Activated B cell treated with CpG ODN at 0.5 μM for 24 hours (primary cell): Measurements from ENCODE around the gene PRKCH. TPM values are rescaled to one million over a fixed set of nuclear protein-coding genes. Genes with fewer than 3 reads are reported as not detected.

Source experiments
- ATAC-seq: fragments of 200-7000 bp; cut with Tn5 transposase; one replicate; pipeline ENCODE4 v1.10.0; 2021; ENCODE audit warnings: low read depth, mild to moderate bottlenecking, moderate library complexity
- CTCF ChIA-PET: fragments of 350-600 bp; sonication (Branson Sonifier 250); formaldehyde crosslinking; loops from one replicate; lab custom pipeline; 2021; ENCODE audit warnings: antibody characterized with exemption; lab: Charles Lee
- POLR2A ChIA-PET: fragments of 350-600 bp; sonication (Branson Sonifier 250); formaldehyde crosslinking; loops from one replicate; lab custom pipeline; 2021; ENCODE audit warnings: antibody characterized with exemption; lab: Charles Lee
- DNase-seq: peaks from one replicate; pipeline ENCODE4 v3.0.0; 2022
- H3K27ac Mint-ChIP-seq: one replicate; pipeline ENCODE4 v1.8.0; 2020; ENCODE audit warnings: mixed read lengths
- H3K27me3 Mint-ChIP-seq: one replicate; pipeline ENCODE4 v1.8.0; 2021; ENCODE audit warnings: mixed read lengths
- H3K36me3 Mint-ChIP-seq: one replicate; pipeline ENCODE4 v1.8.0; 2021; ENCODE audit warnings: low read depth, mixed read lengths
- H3K4me1 Mint-ChIP-seq: one replicate; pipeline ENCODE4 v1.8.0; 2021; ENCODE audit warnings: mixed read lengths
- H3K4me3 Mint-ChIP-seq: one replicate; pipeline ENCODE4 v1.8.0; 2020; ENCODE audit warnings: mild to moderate bottlenecking, mixed read lengths
- H3K9me3 Mint-ChIP-seq: one replicate; pipeline ENCODE4 v1.8.0; 2020; ENCODE audit warnings: mixed read lengths
- intact Hi-C: fragments of 100-400 bp; cut with micrococcal nuclease; formaldehyde crosslinking; loops from one replicate; pipeline ENCODE4 v1.15.1; 2024
- total RNA-seq: library from RNA; stranded (reverse); gene quantifications from 2 replicates; pipeline ENCODE4 v1.2.3, GENCODE V29; 2022
- TF ChIP-seq, protein P1 (sequence below): fragments of 200-600 bp; IDR thresholded peaks from one replicate; pipeline ENCODE4 v1.8.0; 2022; ENCODE audit warnings: antibody characterized with exemption, mild to moderate bottlenecking

Gene PRKCH
- total RNA-seq, 1 donor from 2014 or later = 4.6 TPM

DNA sequence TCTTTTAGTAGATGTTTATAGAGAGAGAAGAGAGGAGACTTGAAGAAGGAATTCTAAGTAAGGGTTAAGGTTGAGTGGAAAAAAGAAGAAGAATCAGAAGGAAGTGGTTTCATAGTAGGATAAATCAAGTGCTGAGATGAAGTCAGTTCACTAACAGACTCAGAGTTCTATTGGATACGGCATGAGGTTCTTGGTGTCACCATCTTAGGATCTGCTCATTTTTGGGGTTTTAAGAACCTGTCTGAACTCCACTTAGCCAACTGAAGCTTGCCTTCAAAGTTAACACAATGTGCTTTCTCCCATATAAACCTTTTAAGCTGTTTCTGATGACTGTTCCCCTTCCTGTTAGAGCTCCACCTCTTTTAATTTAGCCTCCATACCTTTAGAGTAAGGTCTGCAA, 152.6 kb downstream of the PRKCH start:
- ATAC-seq (no peak), DNase-seq (no peak)
- TF ChIP-seq, protein P1, sequence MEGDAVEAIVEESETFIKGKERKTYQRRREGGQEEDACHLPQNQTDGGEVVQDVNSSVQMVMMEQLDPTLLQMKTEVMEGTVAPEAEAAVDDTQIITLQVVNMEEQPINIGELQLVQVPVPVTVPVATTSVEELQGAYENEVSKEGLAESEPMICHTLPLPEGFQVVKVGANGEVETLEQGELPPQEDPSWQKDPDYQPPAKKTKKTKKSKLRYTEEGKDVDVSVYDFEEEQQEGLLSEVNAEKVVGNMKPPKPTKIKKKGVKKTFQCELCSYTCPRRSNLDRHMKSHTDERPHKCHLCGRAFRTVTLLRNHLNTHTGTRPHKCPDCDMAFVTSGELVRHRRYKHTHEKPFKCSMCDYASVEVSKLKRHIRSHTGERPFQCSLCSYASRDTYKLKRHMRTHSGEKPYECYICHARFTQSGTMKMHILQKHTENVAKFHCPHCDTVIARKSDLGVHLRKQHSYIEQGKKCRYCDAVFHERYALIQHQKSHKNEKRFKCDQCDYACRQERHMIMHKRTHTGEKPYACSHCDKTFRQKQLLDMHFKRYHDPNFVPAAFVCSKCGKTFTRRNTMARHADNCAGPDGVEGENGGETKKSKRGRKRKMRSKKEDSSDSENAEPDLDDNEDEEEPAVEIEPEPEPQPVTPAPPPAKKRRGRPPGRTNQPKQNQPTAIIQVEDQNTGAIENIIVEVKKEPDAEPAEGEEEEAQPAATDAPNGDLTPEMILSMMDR = no peak
- H3K27ac Mint-ChIP-seq = peak overlapping the region; percentile 77
- no peaks in the 10 kb centered on the region for H3K9me3 Mint-ChIP-seq
- H3K36me3 Mint-ChIP-seq = no peaks in the 10 kb centered on the region
- intact Hi-C loops = no loop called here
- no peaks in the 10 kb centered on the region for H3K27me3 Mint-ChIP-seq
- peak overlapping the region; percentile 39 for H3K4me3 Mint-ChIP-seq
- peaks cover 88% of the 10 kb centered on the region for H3K4me1 Mint-ChIP-seq
- ChIA-PET CTCF (interaction anchor here (1.0 to 7.4 kb wide), 4 partner anchors 28 to 247 kb away, joined by 3 to 83 read pairs (median 16); no protein-coding TSS in a partner anchor), POLR2A (interaction anchor here (0.6 to 12.6 kb wide), 6 partner anchors 31 to 288 kb away, joined by 4 to 388 read pairs (median 28); partner anchors contain the start of genes HIF1A and SNAPC1)

DNA sequence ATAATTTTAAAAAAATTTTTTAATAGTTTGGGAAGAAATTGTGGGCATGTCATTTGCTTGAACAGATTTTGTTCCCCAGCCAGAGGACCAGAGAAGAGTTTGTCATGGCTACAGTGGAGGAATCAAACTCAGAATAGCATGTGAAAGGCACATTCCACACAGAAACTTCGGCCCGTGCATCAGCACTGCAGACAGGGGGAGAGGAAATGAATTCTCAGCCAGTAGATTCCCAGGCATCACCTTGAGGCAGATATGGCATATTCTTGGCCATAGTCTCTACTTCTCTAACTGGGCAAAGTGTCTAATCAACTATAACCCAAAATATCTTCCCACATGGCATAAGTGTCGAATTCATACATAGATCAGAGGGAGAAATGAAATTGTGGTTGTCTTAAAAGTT, 153.3 kb downstream of the PRKCH start:
- H3K27me3 Mint-ChIP-seq = no peaks in the 10 kb centered on the region
- POLR2A ChIA-PET = interaction anchor here (0.6 to 12.6 kb wide), 8 partner anchors 30 to 284 kb away, joined by 3 to 388 read pairs (median 14); partner anchors contain the start of gene HIF1A
- no peaks in the 10 kb centered on the region for H3K9me3 Mint-ChIP-seq

DNA sequence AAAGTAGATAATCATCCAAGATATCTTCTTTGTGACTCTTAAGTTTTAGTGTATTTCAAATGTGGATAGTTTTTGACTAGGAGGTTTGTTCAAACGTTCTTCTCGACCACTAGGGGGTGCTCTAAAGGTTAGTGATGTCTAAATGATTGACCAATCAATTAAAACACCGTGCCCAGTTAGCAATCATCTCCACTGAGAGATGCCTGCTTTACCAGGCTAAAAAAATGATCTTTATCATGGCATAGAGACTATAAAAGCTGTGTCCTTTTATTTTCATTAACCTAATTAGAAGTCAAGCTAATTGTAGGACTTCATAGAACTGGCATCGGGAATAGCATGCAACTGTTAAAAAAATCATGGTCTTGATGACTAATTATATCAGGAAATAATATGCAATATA, 153.9 kb downstream of the PRKCH start:
- Mint-ChIP-seq H3K27me3 (no peaks in the 10 kb centered on the region), H3K4me1 (peaks cover 96% of the 10 kb centered on the region), H3K27ac (peak overlapping the region; percentile 77), H3K4me3 (peak overlapping the region; percentile 19), H3K36me3 (no peaks in the 10 kb centered on the region), H3K9me3 (no peaks in the 10 kb centered on the region)
- no peak for ATAC-seq
- no peak for DNase-seq
- CTCF ChIA-PET = interaction anchor here (0.7 to 7.4 kb wide), 24 partner anchors 9 to 363 kb away, joined by 3 to 83 read pairs (median 5); partner anchors contain the start of gene HIF1A
- intact Hi-C loops = loop anchor here (1.0 to 5.0 kb wide), 5 partner anchors 187 to 602 kb away; partner anchors contain the start of gene HIF1A
- TF ChIP-seq, protein P1 = no peak
- POLR2A ChIA-PET = interaction anchor here (0.7 to 12.6 kb wide), 12 partner anchors 15 to 287 kb away, joined by 3 to 388 read pairs (median 22); partner anchors contain the start of genes HIF1A and SNAPC1

More for the DNA sequence above, 153.3 kb downstream of the PRKCH start:
- Mint-ChIP-seq H3K4me1 (peaks cover 95% of the 10 kb centered on the region), H3K27ac (peak overlapping the region; percentile 77), H3K4me3 (peak overlapping the region; percentile 19), H3K36me3 (no peaks in the 10 kb centered on the region)
- no peak for ATAC-seq
- DNase-seq = no peak
- CTCF ChIA-PET = interaction anchor here (1.0 to 7.4 kb wide), 10 partner anchors 11 to 362 kb away, joined by 3 to 83 read pairs (median 8); no protein-coding TSS in a partner anchor
- intact Hi-C loops = loop anchor here (1.0 to 5.0 kb wide), 5 partner anchors 188 to 603 kb away; partner anchors contain the start of gene HIF1A
- TF ChIP-seq, protein P1 = no peak

- ATAC-seq = peak; percentile 25
- intact Hi-C loops = loop anchor here (5.0 kb wide), 1 partner anchor 601 kb away; no protein-coding TSS in a partner anchor
- POLR2A ChIA-PET = interaction anchor here (0.5 to 12.6 kb wide), 21 partner anchors 11 to 286 kb away, joined by 3 to 388 read pairs (median 10); partner anchors contain the start of genes HIF1A and SNAPC1
- H3K9me3 Mint-ChIP-seq = no peaks in the 10 kb centered on the region
- H3K4me3 Mint-ChIP-seq = peak overlapping the region; percentile 50
- CTCF ChIA-PET = interaction anchor here (0.9 to 7.4 kb wide), 21 partner anchors 9 to 362 kb away, joined by 3 to 83 read pairs (median 6); partner anchors contain the start of gene HIF1A
- peaks cover 96% of the 10 kb centered on the region for H3K4me1 Mint-ChIP-seq
- TF ChIP-seq, protein P1 = no peak
- no peaks in the 10 kb centered on the region for H3K27me3 Mint-ChIP-seq
- DNase-seq = no peak
- no peaks in the 10 kb centered on the region for H3K36me3 Mint-ChIP-seq
- H3K27ac Mint-ChIP-seq = peak overlapping the region; percentile 91
Measured at GRCh38 chr14:61476105-61476753, 154.8 kb downstream of the PRKCH start.
